ENCODE measurements around the gene LIMK1.

DNA sequence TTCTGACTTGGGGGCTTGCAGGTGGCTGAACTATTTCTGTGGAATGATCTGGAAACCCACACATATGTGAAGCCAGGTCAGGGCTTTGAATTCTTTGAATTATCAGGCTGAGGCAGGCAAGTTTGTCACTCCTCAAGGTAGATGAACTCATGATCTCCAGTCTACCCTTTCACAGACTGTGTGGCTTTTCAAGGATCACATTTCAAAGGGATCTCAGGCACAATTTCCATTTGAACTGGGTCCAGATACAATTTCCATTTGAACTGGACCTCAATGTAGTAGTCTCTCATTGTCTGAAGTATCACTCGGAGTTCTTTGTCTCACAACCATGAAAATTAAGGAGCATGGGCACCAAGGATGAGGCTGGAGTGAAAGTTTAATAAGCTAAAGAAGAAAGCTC lies 64.9 kb downstream of the LIMK1 start:
- no peak for TF ChIP-seq POLR2A (IDR thresholded peaks at IDR 0.05)
- TF ChIP-seq, protein P1, sequence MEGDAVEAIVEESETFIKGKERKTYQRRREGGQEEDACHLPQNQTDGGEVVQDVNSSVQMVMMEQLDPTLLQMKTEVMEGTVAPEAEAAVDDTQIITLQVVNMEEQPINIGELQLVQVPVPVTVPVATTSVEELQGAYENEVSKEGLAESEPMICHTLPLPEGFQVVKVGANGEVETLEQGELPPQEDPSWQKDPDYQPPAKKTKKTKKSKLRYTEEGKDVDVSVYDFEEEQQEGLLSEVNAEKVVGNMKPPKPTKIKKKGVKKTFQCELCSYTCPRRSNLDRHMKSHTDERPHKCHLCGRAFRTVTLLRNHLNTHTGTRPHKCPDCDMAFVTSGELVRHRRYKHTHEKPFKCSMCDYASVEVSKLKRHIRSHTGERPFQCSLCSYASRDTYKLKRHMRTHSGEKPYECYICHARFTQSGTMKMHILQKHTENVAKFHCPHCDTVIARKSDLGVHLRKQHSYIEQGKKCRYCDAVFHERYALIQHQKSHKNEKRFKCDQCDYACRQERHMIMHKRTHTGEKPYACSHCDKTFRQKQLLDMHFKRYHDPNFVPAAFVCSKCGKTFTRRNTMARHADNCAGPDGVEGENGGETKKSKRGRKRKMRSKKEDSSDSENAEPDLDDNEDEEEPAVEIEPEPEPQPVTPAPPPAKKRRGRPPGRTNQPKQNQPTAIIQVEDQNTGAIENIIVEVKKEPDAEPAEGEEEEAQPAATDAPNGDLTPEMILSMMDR (IDR thresholded peaks at IDR 0.05), result no peak
- no peak for TF ChIP-seq POLR2AphosphoS5 (IDR thresholded peaks at IDR 0.05)
